HG03432 (cell line): ENCODE data around the gene CTAG1B.
"Not testable (repeated sequence)": the region's sequence is repeated elsewhere in the genome, so short reads cannot be mapped to it uniquely, and the experiment has no call there.

Experiments
- ATAC-seq: cut with Tn5 transposase; IDR thresholded peaks from one replicate; pipeline ENCODE4 v1.9.1; 2021; ENCODE audit warnings: mild to moderate bottlenecking, moderate library complexity; ENCODE audit not compliant: unreplicated experiment

Gene CTAG1B

DNA sequence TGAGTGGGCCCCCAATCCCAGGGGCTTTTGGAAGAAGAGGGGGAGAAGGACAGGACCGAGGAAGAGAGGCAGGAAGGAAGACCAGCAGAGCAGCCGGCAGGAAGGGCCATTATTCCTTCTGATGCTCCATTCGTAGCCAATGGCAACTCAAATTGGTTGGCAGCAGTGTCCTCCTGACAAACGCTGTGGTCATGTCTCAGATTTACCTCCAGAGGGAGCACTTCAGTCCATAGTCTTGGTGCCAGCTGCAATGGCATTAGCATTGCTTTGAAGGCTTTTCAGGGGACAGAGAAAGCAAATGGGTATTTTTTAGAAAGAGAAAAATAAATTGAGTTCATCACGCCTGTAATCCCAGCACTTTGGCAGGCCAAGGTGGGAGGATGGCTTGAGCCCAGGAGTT lies 9.9 kb upstream of the CTAG1B start:
- not testable (repeated sequence) for ATAC-seq

DNA sequence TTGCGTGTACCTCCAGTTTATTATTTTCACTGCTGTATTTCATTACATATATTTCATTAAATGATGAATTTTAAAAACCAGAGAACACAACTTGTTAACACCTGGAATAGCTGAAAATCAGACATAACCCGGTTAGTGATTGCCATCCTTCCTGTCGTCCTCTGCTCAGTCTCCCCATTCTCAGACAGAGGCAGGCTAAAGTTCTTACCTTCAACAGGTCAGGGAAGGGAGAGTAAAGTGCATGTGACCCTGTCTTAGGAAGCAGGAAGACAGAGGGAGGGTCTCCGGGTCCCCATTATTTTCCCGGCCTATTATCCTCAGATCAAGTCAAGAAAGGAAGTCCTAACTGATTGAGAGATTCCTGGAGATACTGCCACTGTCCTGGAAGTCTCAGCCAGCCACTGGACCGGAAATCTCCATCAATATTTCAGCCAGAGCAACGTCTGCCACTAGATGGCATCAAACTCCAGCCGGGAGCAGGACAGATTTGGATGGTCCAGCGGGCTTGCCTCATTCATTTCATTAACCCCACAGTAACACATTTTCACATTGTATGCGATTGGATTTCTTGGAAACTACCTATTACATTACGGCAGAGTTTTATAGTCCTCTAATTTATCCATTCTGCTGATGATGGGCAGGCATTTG lies 1.8 kb upstream of the CTAG1B start:
- ATAC-seq: not testable (repeated sequence)

DNA sequence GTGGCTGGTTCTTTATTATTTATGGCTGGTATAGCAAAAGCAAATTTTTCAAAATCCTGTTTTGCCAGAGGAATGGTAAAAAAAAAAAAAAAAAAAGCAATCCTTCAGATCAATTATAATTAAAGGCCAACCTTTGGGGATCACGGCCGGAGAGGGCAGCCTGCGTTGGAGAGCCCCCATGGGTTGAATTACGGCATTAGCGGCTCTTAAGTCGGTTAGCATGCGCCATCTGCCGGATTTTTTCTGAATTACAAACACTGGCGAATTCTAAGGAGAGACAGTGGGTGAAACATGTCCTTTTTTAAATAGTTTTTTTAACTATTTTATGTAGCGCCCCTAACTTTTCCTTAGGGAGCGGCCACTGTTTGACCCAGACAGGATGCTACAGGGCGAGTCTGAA lies 5.5 kb downstream of the CTAG1B start:
- not testable (repeated sequence) for ATAC-seq

DNA sequence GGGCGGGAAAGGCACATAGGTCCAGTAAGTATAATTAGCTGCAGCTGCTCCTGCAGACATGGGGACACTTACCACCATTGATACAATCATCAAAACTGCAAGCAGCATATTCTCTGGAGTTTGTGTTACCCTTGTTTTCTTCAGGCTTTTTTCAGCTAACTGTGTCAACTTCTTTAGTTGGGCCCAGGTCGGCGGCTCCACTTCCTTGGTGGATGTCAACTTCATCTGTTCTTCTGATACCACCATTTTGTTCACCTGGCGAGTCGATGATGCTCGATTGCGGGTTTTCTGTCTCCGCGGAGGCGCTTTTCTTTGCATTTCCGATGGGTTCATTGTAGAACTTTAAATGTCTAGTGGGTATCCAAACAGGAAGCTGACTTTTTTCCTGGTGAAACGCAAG lies 7.9 kb downstream of the CTAG1B start:
- not testable (repeated sequence) for ATAC-seq

DNA sequence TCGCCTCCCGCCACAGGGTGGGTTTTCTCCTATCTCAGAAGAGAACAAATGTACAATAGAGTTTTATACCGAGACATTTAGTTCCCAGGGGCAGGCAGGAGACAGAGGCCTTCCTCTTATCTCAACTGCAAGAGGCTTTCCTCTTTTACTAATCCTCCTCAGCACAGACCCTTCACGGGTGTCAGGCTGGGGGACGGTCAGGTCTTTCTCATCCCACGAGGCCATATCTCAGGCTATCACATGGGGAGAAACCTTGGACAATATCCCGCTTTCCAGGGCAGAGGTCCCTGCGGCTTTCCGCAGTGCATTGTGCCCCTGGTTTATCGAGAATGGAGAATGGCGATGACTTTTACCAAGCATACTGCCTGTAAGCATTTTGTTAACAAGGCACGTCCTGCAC lies 10.3 kb downstream of the CTAG1B start:
- not testable (repeated sequence) for ATAC-seq

DNA sequence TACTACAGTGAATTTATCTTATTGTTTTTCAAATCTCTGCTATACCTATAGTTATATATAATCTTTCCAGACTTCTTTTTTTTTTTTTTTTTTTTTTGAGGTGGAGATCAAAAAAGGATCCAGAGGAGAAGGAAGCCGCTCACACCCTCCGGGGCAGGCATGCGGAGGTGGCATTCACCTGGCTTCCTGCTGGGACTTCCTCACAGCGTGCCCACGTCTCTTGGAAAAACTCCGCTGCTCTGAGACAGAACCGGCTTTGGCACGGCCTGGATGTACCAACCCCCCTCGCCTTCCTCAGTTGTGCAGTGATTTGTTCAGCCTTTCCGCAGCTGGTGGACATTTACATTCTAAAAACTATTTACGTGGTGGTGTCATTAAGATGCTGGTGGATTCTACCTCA lies 11.1 kb downstream of the CTAG1B start:
- ATAC-seq: not testable (repeated sequence)

DNA sequence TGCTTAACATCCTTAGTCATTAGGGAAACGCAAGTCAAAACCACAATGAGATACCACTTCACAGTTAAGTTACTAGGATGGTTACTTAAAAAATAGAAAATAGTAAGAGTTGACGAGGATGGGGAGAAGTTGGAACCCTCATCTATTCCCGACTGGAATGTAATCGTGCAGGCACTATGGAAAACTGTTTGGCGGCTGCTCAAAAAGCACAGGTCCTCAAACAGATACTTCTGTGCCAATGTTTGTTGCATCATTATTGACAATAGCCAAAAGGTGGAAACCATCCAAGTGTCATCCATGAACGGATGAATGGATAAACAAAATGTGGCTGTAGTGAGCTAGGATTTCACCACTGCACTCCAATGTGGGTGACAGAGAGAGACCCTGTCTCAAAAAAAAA lies 11.7 kb downstream of the CTAG1B start:
- no peak for ATAC-seq

DNA sequence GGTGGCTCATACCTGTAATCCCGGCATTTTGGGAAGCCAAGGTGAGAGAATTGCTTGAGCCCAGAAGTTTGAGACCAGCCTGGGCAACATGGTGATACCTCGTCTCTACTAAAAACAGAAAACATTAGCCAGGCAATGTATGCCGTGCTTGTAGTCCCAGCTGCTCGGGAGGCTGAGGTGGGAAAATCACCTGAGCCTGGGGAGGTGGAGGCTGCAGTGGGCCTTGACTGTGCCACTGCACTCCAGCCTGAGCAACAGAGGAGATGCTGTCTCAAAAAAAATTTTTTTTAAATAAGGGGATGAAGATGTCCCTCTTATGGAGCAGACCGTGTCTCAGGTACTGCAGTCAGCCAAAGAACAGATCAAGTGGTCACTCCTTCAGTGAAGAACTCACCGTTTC lies 13.5 kb downstream of the CTAG1B start:
- ATAC-seq: no peak

DNA sequence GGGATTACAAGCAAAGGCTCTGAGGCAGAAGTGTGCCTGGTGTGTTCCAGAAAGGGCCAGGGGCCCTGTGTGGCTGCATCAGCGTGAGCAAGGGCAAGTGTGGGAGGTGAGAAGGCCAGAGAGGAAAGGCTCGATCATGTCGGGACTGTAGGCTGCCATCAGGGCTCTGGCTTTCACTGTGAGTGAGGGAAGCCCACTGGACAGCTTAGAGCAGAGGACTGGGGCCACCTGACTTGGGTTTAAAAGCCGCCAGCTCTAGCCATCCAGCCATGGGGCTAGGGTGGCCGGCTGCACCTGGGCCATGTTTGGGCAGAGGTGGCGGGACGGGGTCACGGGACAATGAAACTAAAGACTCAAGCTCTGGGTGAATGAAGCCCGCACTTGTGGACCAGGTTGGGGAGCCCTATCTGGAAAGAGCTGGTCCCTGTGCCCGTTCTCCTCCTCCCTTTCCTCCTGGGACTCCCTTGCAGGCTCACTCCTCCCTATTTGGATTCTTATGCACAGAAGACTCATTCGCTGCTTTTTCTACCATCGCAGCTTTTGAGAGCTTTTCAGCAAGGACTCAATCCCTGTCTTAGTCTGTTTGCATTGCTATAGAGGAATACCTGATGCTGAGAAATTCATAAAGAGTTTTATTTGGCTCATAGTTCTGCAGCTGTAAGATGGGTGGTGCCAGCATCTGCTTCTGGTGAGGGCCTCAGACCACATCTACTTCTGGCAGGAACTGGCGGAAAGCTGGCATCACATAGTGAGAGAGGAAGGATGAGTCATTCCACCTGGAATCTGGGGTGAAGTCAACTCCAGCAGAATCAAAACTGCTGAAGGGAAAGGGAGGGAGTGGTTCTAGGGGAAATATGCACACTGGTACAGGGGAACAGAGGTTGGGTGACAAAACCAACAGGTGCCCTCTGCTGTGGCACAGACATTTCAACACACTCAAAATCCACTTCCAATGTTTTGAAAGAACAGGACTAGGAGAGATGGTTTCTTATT lies 15.3 kb downstream of the CTAG1B start:
- ATAC-seq: no peak

DNA sequence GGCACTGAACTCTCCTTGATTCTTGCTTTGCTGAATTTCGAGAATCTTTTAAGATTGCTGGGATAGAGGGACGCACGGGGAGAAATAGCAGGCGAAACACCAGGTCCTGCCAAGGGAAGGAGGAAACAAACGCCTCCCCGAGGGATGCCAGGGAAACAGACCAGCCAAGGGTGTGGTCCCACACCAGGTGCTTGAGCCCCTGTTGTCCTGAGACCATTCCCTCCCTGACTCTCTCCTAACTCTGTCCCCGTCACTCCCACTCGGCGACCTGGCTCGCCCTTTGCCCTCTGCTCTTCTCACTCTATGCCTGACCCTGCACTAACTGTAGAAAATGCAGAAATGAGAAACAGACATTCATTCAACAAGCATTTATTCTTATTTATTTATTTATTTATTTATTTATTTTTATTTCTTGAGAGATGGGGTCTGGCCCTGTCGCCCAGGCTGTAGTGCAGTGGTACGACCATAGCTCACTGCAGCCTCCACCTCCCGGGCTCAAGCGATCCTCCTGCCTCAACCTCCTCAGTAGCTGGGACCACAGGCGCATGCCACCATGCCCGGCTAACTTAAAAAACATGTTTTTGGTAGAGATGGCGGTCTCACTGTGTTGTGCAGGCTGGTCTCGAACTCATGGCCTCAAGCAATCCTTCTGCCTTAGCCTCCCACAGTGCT lies 16.2 kb downstream of the CTAG1B start:
- ATAC-seq: no peak

DNA sequence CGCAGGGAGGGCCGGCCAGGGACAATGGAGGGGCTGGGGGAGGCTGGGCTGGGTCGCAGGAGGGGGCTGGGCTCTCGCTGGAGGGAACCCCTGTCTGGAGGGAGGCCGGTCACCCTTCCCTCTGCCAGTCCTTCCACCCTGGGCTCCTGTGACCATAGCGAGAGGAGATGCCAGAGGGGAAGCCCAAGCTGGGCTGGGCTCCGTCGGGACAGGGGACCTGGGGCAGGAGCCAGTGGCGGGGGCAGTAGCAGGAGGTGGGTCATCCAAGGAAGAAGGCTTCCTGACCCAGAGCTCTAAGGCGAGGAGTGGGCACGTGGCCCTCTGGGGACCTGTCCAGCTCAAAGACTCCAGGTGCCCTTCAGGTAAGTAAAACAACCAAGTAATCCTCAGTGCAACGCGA lies 16.9 kb downstream of the CTAG1B start:
- no peak for ATAC-seq

DNA sequence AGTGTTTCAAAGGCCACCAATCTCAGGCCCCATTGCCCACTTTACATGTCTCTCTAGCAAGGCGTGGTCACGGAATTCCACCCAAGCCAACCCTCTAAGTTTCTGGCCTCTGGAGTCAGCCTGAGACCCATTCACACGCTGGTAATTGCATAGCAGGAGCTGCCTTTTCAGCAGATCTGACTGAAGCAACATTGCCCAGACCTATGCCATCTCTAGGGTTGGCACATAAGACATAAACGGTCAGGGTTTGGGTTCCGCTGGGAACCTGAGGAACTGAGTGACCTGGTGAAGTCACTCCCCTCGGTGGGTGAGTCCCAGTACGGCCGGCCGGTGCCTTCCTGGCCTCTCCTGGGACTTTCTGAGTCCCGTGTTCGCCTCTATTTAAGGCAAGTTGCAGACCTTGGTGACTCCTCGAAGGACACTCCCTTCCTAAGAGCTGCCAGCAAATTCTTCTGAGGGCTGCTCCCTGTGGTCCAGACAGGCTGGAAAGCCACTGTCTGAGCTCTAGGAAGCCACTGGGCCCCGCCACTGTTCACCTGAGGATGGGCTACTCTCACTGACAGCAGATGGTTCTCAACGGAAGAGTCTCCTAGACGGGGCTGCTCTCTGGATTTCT lies 18.2 kb downstream of the CTAG1B start:
- no peak for ATAC-seq

DNA sequence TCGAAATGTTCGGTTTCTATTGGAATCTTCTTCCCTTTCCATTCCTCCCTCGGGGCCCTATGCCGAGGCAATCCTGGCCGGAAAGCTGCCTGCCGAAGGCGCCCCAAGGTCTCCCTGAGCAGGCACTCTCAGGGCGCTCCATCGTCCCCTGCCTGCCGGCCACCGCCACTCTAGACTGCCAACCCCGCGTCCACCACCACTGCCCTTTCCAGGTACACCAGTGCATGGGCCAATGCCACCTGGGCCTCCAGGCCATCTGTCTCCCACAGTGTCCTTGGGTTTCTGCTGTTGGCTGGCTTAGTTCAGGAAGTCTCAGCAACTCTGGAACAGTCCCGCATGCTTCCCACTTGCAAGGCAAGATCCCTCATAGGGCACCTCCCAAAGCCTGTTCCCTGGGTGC lies 19.6 kb downstream of the CTAG1B start:
- no peak for ATAC-seq

DNA sequence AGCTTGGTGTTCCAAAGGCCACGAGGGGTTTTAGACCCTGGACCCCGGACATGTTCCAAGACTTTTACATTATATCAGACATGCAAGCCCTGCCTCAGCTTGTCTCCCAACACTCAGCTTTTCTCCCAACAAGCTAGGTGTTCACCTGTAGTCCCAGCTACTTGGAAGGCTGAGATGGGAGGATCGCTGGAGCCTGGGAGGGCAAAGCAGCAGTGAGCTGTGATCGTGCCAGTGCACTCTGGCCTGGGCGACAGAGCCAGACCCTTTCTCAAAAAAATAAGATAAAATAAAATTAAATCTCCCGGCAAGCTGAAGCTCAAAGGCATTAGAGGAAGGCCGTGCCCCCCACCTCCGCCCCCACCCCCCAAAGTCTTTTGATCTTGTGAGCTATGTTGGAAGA lies 20.4 kb downstream of the CTAG1B start:
- ATAC-seq: no peak

DNA sequence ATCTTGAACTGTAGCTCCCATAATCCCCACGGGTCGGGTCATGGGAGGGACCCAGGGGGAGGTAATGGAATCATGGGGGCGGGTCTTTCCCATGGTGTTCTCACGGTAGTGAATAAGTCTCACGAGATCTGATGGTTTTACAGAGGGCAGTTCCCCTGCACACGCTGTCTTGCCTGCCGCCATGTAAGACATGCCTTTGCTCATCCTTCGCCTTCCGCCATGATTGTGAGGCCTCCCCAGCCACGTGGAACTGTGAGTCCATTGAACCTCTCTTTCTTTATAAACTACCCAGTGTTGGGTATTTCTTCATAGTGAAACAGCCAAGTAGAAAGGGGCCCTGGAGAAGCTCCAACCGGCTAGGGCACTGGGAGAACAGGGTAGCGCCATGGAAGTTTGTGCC lies 21.9 kb downstream of the CTAG1B start:
- no peak for ATAC-seq

DNA sequence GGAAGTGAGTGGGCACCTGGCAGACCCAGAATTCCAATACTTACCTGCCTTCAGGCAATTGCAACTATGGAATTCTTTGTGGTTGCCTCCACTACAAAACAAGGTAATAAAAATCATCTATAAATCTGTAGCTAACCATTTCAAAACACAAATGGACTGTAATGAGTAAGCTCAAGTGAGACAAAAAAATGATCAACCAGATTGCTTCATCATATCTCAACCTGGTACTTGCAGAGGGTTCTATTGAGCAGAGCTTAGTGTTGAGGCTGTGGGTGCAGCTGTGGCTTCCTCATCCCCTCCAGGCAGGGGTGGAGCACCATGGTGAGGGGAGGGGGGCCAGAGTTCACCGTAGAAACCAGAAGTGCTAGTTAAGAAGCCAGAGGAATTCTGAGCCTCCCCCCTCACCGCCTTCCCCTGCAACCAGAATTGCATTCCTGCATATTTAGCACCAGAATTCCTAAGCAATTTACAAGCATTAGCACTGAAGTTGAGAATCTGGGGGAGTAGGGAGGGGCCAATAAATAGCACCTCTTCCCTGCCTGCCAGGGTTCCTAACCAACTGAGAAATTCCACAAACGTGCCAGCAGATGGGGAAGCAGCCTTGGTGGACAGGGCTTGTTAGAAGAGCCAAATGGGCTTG lies 22.7 kb downstream of the CTAG1B start:
- ATAC-seq: no peak

DNA sequence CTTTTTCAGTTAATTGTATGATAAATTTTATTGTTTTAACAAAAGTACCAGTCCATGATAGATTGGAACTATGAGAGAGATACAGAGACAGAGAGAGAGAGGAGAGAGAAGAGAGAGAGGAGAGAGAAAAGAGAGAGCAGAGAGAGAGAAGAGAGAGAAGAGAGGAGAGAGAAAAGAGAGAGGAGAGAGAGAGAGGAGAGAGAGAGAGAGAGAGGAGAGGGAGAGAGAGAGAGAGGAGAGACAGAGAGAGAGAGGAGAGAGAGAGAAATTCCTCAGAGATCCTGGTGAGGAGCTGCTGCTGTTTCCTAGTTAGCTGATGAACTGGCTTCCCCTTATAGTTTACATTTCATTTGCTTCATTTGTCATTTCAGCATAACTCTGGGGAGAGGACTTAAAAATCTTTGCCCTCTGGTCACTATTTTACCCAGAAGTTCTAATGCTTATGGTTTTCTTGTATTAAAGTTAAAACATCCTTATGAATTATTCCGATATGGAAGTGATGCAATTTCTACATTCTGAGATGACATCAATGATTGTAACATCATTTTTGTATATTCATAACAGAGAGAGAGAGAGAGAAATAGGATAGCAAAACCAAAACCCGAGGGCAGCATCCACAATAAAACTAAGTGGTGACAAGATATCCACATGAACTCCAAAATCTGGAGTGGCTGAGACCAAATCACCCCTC lies 23.4 kb downstream of the CTAG1B start:
- no peak for ATAC-seq

DNA sequence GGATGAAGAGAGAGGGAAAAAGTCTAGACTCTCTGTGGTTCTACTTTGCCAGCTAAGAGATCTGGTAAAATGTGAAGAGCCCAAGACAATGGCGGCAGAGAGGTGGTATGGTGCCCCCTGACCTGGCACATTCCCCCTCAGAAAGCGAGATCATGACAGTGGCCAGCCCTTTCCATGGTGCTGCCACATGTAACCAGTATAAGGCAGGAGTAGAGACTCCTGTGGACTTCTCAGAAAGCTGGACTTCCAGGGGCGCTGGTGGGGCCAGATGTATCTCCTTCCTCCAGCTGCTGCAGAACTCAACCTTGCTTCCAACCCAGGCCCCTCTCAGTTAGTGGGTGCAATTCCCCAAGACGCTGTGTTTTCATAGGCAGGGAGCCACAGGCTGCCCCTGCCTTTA lies 24.6 kb downstream of the CTAG1B start:
- ATAC-seq: no peak

DNA sequence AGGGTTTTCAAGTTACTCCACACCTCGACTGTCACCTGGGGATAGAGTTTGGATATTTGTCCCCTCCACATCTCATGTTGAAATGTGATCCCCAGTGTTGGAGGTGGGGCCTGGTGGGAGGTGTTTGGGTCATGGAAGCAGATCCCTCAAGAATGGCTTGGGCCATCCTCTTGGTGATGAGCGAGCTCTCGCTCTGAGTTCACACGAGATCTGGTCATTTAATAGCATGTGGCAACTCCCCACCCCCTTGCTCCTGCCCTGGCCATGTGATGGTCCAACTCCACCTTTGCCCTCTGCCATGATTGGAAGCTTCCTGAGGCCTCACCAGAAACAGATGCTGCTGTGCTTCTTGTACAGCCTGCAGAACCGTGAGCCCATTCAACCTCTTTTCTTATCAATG lies 25.9 kb downstream of the CTAG1B start:
- no peak for ATAC-seq

DNA sequence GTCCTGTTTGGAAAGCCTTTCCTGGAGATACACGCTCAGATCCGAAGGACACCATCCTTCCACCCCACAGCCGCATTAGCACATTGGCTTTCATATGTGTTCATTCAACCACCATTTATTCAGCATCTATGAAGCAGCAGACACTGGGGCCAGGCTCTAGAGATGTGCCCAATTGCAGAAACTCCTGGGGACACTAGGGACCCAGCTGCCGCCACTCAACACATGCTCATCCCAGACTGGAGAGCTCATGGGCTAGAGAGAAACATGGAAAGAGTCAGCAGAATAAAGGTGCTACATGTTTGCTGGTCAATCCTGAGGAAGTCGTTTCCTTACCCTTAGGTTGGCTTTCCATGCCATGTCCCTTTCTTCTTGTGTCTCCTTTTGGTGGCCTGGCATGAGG lies 26.6 kb downstream of the CTAG1B start:
- ATAC-seq: no peak
